NCI-H345 treated with DMSO at 0.1 percent for 48 hours (cell line): ENCODE results near the gene SUN5.

Source experiments
- DNase-seq: peaks from one replicate; lab custom pipeline; 2025; ENCODE audit not compliant: unreplicated experiment; lab: John Stamatoyannopoulos, UW

SUN5 gene

DNA sequence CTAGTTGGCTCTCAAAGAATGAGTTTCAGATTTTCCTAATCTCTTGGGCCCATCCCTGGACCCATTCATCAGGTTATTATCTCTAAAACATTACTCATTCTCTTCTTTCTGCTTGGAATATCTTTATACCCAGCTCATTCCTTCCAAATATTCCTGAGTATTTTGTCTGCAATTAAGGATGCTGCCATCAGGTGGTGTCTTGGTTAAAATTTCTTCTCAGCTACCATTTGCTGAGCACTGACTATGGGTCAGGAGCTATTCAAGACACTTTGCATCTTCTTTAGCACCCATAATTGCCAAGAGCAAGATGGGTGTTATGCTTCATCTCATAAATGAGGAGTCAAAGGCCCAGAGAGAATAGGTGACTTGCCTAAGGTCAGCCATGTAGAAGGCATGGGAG lies 8.4 kb downstream of the SUN5 start:
- no peak for DNase-seq

GRCh38 chr20:32993496-32994050 lies 10.7 kb downstream of the SUN5 start:
- no peak for DNase-seq

DNA sequence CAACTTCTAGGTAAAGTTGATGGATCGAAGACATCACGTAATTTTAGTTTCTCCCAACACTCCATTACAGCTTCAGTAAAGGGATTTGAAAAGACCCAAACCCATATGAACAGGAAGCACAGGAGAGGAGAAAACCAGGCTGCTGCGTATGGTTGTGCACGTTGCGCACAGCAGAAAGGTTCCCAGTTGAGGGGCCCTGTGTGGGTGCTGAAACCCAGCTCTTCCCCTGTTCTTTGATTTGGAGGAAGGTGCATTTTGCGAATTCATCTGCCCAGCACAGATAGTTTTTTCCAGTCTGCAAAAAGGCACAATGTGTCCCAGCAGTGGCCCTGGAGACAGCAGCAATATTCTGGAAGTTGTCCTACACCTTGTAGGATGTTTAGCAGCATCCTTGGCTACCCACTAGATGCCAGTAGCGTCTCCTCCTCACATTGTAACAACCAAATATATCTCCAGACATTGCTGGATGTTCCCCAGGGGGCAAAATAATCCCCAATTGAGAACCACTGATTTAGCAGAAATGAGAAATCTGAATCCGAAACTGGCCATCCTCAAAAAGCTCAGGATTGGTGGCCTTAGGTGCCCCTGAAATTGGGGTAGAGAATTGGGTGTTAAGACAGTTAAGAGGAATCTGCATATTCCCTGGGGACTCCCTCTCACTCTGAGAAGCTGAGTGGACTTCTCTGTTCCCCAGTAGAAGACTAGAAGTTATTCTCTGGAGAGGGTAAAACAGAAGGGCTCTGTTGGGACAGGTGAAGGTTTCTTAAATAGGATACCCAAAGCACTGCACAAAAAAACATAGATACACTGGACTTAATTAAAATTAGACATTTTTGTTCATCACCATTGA lies 12.2 kb downstream of the SUN5 start:
- no peak for DNase-seq

- no peak for DNase-seq
These were observed 12.8 kb downstream of the SUN5 start for GRCh38 chr20:32991383-32991782.

DNA sequence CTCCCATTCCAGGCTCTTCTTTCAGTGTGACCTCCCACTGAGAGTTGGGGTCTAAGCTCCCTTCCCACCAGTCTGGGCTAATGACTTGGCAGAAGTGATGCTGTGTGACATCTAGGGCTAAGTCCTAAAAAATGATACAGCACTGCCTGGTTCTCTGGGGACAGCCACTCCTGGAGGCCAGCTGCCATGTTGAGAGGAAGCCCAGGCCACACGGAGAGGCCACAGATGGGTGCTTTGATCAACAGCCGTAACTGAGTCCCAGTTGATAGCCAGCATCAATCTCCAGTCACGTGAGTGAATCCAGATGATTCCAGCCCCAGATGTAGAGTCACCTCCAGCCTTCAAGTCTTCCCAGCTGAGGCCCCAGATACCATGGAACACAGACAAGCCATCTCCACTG lies 13.8 kb downstream of the SUN5 start:
- no peak for DNase-seq

DNA sequence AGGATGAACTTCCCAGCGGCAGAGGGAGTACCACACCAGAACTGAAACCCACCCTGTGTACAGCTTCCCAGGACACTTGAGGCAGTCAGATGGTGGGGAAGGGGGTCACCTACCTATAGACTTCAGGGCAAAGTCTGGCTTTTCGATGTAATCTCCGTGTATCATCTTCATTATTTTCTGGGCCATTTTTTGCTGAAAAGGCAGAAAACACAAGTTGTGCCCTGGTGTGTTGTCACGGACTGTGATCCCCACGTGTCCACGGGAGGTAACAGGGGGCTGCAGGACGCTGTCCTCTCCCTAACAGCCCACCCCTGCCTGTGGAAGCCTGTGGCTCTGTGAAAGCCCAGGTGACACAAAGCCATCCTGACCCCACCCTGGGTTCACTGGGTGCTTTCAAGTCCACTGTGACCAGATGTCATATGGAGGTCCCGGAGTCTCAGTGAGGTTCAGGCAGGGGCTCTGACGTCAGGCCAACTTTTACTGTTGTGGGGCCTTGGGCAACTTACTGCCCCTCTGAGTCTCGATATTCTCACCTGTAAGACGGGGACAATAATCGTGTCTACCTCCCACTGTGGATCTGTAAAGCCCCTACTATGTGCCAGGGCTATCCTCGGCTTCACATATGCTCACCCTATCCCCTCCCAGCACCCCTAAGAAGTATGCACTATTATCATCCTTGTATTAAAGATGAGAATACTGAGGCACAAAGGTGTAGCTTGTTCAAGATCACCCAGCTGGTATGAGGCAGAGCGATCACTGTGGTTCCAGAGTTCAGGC lies 14.5 kb downstream of the SUN5 start:
- DNase-seq: no peak

GRCh38 chr20:32988008-32988407 lies 16.2 kb downstream of the SUN5 start:
- DNase-seq: no peak

- no peak for DNase-seq
These were observed 17.0 kb downstream of the SUN5 start for GRCh38 chr20:32987044-32987825.

DNA sequence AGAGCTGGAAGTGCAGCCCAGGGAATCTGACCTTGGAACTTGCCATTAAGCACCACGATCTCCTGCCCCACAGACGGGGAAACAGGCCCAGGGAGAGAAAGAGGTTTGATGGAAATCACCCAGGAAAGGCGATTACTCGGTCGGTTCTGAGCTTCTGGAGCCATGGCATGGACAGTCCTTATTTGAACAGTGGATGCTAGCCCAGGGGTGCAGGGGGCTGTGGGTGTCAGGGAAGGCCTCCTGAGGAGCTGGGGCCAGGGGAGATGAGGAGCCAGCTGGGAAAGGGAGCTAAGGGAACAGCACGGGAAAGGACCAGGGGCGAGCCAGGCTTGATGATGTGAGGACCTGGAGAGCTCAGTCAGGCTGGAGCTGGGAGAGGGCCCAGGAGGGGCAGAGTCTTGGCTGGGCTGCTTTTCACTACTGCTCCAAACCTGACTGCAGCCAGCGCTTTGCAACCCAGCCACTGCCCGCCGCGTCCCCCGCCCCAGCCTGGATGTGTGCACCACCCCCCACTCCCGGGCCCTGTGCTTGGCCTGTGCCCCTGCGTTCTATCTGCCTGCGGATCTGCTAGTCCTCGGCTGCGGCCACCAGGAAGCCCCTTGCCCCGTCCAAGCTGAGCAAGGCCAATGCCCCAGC lies 17.8 kb downstream of the SUN5 start:
- DNase-seq: no peak

- DNase-seq: no peak
These were observed 18.6 kb downstream of the SUN5 start for GRCh38 chr20:32985596-32985995.

- no peak for DNase-seq
These were observed 19.4 kb downstream of the SUN5 start for GRCh38 chr20:32984631-32985354.

DNA sequence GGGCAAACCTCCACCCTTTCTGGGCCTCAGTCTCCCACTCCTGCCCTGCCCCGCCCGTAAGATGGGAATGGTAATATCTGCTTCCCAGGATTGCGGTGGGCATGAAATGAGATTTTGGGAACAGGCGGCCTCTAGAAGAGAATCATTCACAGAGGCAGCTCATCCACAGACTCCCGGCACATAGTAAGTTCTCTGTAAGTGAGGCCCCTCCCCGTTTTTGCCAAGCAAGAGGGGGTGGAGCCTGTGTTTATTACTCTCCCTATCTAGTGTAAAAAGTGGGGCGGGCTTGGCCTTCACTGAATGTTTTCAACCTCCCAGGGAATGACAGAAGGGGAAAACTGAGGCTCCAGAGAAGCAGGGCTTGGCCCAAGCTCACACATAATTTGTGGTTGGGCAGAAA lies 20.0 kb downstream of the SUN5 start:
- DNase-seq: no peak

DNA sequence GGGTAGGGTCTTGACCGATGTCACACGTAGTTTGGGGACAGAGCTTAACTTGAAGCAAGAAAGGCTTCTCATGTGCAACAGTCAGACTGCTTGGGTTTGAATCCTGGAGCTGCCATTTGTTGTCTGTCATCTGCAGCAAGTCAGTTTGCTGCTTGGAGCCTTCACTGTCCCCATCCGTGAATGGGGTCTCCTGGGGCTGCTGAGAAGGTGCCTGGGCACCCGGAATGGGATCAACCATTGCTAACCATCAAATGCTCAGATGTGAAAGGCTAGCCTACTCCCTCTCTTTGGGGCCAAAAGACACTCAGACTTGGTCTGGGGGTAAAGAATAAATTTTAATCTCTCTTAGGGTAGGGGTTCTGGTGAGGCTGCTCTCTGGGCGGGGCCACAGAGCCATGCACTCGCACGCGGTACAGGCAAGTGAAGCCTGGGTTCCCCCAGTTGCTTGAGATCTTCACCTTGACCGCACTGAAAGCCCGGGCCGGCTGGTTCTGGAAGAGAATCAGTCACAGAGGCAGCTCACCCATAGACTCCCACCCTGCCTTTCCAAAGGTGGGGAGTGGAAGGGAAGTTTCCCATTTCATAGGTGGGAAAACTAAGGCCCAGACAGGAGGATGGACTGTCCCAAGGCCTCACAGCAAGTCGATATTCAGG lies 20.6 kb downstream of the SUN5 start:
- DNase-seq: no peak

- no peak for DNase-seq
These were observed 21.4 kb downstream of the SUN5 start for GRCh38 chr20:32982617-32983458.

DNA sequence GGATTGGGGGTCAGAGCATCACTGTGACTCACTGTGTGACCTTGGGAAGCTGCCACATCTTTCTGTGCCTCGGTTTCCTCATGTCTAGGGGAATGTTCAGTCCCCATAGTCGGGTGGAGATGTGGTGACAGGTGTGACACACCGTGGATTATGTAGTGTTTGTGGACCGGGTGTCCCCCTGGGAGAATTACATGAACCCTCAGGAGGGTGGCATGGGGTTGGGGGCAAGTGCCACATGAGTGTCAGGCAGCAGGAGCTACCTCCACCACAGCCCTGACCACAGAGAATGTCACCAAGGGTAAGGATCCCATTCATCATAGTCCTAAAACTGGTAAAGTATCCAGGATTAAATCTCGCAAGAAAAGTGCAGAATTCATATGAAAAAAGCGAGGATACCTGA lies 23.2 kb downstream of the SUN5 start:
- no peak for DNase-seq

DNA sequence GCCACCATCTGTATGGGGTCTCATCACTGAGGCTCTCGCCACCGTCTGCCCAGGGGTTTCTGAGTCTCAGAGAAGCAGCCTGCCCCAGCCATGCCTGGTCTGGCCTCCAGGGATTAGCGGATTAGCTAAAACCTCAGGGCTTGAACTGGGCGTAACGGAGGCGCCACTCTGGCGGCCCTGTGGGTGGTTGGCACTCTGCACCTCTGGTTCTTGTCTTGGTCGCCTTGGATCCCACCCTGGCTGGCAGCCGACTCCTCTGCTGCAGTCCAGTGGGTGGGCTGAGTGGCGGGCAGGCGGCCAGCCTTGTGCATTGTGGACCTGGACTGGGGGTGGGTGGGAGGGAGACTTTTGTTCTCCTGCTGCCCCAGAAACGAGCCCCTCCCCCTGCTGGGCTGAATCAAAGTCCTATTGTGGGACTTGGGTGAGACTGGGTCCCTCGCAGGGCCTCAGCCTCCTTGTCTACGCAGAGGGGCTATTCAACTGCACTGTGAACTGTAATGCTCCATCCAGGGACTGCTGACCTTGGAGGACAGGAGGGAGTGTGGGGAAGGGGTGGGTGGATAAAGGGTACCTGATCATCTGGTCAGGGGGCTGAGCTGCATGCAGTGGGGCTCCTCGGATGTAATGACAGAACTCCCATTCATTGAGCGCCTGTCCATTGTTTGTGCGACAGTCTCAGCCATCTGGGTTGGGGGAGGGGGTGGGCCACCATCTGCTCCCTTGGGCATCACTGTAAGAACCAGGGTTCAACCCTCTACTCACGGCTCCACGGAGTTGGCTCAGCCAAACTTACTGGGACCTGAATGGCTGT lies 23.9 kb downstream of the SUN5 start:
- no peak for DNase-seq

GRCh38 chr20:32979201-32979998 lies 24.8 kb downstream of the SUN5 start:
- DNase-seq: no peak
